Testis (tissue), 3 donors: ENCODE results near the gene TMPRSS11E. TPM values are rescaled to one million over a fixed set of nuclear protein-coding genes. Genes with fewer than 3 reads are reported as not detected.
"Not testable (repeated sequence)": the region's sequence is repeated elsewhere in the genome, so short reads cannot be mapped to it uniquely, and the experiment has no call there.

Experiments used
- DNase-seq: peaks from one replicate; pipeline ENCODE4 v3.0.0-alpha.2; 2019
- H3K27ac ChIP-seq, 2 donors: fragments of 200-600 bp; sonication (generic); one replicate each; pipeline ENCODE4 v1.5.1; 2019
- H3K27me3 ChIP-seq: fragments of 200-600 bp; sonication (generic); one replicate; pipeline ENCODE4 v1.5.1; 2019
- H3K36me3 ChIP-seq: fragments of 200-600 bp; sonication (generic); one replicate; pipeline ENCODE4 v1.5.1; 2017; ENCODE audit warnings: low read depth; ENCODE audit errors: missing control alignments
- H3K4me1 ChIP-seq: fragments of 200-600 bp; sonication (generic); one replicate; pipeline ENCODE4 v1.5.1; 2019
- H3K4me3 ChIP-seq, 2 donors: fragments of 200-600 bp; sonication (generic); one replicate each; pipeline ENCODE4 v1.5.1; 2017 to 2019
- H3K9me3 ChIP-seq: fragments of 200-600 bp; sonication (generic); one replicate; pipeline ENCODE4 v1.5.1; 2017
- POLR2A ChIP-seq: fragments of 450-650 bp; IDR thresholded peaks from one replicate; pipeline ENCODE4 v1.6.1; 2017; ENCODE audit warnings: antibody characterized with exemption, mild to moderate bottlenecking, moderate library complexity
- WGBS, 2 donors: methylation state at CpG; one replicate each; pipeline ENCODE4 v1.1.5; 2018; 5-methylcytosine and 5-hydroxymethylcytosine counted together
- intact Hi-C: fragments of 100-400 bp; cut with DNase I; formaldehyde crosslinking; loops from one replicate; pipeline ENCODE4 v1.15.1; 2023; ENCODE audit warnings: low total_unique reads
- polyA plus RNA-seq: library from polyadenylated mRNA; stranded (reverse); fragments of 350-450 nt; fragmentation: Illumina TruSeq; extraction: RNeasy Lipid Tissue Mini Kit (QIAGEN cat#74804); gene quantifications from one replicate; pipeline ENCODE4 v1.2.3, GENCODE V29; 2014; ENCODE audit warnings: low read depth, low replicate concordance; ENCODE audit not compliant: insufficient read depth
- total RNA-seq, 2 donors: library from RNA; depleted of rRNA; stranded (reverse); fragments of >200 nt; gene quantifications; one replicate each; pipeline ENCODE4 v1.2.3, GENCODE V29; 2016
- TF ChIP-seq, protein P1 (sequence below), 3 experiments: fragments of 450-650 bp in 2 of 3; fragments of 200-600 bp in 1 of 3; sonication (generic) in 1 of 3; IDR thresholded peaks; one replicate each; pipeline ENCODE4 v1.5.1; 2016 to 2019; ENCODE audit warnings: antibody characterized with exemption in 3 of 3, mild to moderate bottlenecking in 2 of 3, moderate library complexity in 1 of 3

Gene TMPRSS11E
- total and polyA plus RNA-seq, 3 donors from 2014 or later = 0.62 to 1.4 (median 0.71) TPM

DNA sequence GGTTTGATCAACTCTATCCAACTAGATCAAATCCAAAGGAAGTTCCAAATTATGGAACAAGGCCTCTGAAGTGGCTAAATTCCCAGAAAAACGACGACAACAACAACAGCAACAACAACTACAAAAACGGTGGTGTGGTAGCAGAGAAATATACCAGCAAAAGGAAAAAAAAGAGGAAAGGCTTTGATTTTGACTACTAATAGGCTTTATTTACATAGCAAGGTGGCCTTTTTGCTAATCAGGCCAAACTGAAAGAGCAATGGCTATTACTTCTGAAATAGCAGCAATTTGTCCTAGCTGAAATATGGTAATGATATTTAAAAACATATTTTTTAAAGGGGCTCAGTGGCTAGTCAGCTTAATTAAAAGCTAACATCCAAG lies 40.8 kb upstream of the TMPRSS11E start:
- Histone ChIP-seq H3K36me3 (no peaks in the 10 kb centered on the region), H3K9me3 (no peaks in the 10 kb centered on the region), H3K27ac (no peak overlapping the region), H3K4me1 (no peaks in the 10 kb centered on the region), H3K27me3 (no peaks in the 10 kb centered on the region), H3K4me3 (no peak overlapping the region)
- no peak for DNase-seq
- intact Hi-C loops = no loop called here
- no peak for TF ChIP-seq POLR2A
- TF ChIP-seq, protein P1, sequence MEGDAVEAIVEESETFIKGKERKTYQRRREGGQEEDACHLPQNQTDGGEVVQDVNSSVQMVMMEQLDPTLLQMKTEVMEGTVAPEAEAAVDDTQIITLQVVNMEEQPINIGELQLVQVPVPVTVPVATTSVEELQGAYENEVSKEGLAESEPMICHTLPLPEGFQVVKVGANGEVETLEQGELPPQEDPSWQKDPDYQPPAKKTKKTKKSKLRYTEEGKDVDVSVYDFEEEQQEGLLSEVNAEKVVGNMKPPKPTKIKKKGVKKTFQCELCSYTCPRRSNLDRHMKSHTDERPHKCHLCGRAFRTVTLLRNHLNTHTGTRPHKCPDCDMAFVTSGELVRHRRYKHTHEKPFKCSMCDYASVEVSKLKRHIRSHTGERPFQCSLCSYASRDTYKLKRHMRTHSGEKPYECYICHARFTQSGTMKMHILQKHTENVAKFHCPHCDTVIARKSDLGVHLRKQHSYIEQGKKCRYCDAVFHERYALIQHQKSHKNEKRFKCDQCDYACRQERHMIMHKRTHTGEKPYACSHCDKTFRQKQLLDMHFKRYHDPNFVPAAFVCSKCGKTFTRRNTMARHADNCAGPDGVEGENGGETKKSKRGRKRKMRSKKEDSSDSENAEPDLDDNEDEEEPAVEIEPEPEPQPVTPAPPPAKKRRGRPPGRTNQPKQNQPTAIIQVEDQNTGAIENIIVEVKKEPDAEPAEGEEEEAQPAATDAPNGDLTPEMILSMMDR (IDR thresholded peaks at IDR 0.05) = no peak
- 35 to 41% methylated on average over 3 of the region's 3 CpGs for WGBS, 2 donors

DNA sequence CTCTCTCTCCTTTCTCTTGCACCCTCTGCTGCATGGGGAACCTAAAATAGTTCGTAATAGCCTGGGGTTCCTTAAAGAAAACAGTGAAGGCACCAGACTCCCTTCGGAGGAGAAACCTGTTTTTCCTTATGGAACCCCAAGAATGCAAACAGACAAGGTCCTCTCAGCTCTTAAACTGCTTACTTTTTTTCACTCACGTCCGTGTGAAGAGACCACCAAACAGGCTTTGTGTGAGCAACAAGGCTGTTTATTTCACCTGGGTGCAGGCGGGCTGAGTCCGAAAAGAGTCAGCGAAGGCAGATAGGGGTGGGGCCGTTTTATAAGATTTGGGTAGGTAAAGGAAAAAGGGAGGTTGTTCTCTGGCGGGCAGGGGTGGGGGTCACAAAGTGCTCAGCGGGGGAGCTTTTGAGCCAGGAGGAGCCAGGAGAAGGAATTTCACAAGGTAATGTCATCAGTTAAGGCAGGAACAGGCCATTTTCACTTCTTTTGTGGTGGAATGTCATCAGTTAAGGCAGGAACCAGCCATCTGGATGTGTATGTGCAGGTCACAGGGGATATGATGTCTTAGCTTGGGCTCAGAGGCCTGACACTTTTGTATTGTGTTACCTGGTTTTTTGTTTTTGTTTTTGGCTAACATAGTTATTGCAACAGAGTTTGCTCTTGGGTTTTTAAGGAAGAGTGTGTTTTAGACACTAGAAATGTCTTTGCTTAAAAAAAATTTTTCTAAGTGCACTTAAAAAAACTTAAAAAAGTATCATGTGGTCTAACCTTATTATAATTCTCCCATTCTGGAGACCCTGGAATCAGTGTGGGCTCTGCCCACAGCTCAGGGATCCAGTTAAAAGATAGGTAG lies 40.0 kb upstream of the TMPRSS11E start:
- 57 to 58% methylated on average over 10 of the region's 10 CpGs for WGBS, 2 donors
- H3K4me3 ChIP-seq, H3K36me3 ChIP-seq: not testable (repeated sequence)

DNA sequence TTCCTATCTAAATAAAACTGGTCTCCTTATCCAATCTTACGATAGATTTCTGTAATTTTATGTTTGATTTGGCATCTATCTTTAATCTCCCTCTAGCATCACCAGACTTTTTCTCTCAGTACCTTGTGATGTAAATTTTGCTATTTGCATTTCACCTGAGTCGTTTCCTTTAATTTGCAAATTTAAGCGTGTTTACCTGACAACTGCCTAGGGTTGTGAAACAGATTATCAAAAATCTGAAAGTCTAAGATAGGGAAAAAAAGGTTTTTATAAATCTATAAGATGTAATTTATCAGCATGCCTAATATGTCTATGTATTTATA lies 39.4 kb upstream of the TMPRSS11E start:
- Histone ChIP-seq H3K27me3 (no peaks in the 10 kb centered on the region), H3K9me3 (no peaks in the 10 kb centered on the region), H3K27ac (no peak overlapping the region), H3K4me1 (no peaks in the 10 kb centered on the region), H3K4me3 (no peak overlapping the region), H3K36me3 (no peaks in the 10 kb centered on the region)
- intact Hi-C loops = no loop called here
- TF ChIP-seq, protein P1 (IDR thresholded peaks at IDR 0.05) = no peak
- no peak for TF ChIP-seq POLR2A
- 62 to 70% methylated on average over 3 of the region's 3 CpGs for WGBS, 2 donors
- DNase-seq = no peak

More for the DNA sequence above, 40.0 kb upstream of the TMPRSS11E start:
- H3K4me1 ChIP-seq, H3K27me3 ChIP-seq, H3K9me3 ChIP-seq, intact Hi-C loops, DNase-seq, H3K27ac ChIP-seq: not testable (repeated sequence)

DNA sequence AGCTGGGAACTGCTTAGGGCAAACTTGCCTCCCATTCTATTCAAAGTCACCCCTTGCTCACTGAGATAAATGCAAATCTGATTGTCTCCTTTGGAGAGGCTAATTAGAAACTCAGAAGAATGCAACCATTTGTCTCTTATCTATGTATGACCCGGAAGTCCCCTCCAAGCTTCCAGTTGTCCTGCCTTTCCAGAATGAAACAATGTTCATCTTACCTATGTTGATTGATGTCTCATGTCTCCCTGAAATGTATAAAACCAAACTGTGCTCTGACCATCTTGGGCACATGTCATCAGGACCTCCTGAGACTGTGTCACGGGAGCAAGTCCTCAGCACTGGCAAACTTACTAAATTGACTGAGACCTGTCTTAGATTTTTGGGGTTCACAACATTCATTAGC lies 37.1 kb upstream of the TMPRSS11E start:
- TF ChIP-seq, protein P1 (IDR thresholded peaks at IDR 0.05) = no peak
- no peak for TF ChIP-seq POLR2A
- no peak overlapping the region for H3K27ac ChIP-seq
- no peaks in the 10 kb centered on the region for H3K9me3 ChIP-seq
- no peak for DNase-seq
- WGBS, 2 donors = 42 to 65% methylated on average over 2 of the region's 2 CpGs
- intact Hi-C loops = no loop called here
- H3K4me3 ChIP-seq = no peak overlapping the region
- no peaks in the 10 kb centered on the region for H3K36me3 ChIP-seq
- H3K4me1 ChIP-seq = no peaks in the 10 kb centered on the region
- H3K27me3 ChIP-seq = no peaks in the 10 kb centered on the region

DNA sequence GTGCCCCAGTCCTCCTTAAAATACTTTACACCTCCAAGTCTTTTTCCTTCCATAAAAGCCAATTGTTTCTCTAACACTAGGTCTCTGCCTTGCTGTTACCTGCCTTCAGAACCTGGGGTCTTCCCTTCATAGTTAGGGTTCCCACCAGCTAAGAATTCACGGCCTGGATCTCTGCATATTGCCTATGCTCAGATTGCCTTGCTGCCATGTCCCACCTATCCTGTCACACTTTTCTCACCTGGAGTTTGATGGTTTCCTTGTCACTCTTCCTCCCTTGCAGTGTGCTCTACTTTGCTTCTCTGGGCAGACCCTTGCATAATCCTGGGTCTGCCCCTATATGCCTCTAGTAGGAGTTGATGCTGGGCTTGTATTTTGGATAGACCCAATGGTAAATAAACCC lies 36.6 kb upstream of the TMPRSS11E start:
- Histone ChIP-seq H3K9me3 (no peaks in the 10 kb centered on the region), H3K27ac (no peak overlapping the region), H3K27me3 (no peaks in the 10 kb centered on the region), H3K4me3 (no peak overlapping the region), H3K36me3 (no peaks in the 10 kb centered on the region), H3K4me1 (no peaks in the 10 kb centered on the region)
- no peak for TF ChIP-seq POLR2A
- TF ChIP-seq, protein P1 (IDR thresholded peaks at IDR 0.05) = no peak
- intact Hi-C loops = no loop called here
- WGBS, 2 donors = 94 to 96% methylated on average over 1 of the region's 1 CpG
- DNase-seq = no peak

DNA sequence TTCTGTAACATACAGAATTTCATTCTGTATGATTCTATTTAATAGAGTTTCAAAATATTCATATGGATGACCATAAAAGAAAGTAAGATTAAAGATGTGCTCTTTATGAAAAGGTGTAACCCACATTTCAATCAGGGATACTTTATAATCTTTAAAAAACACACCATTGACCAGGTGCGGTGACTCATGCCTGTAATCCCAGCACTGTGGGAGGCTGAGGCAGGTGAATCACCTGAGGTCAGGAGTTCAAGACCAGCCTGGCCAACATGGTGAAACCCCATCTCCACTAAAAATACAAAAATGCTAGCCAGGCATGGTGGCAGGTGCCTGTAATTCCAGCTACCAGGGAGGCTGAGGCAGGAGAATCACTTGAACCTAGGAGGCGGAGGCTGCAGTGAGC lies 35.2 kb upstream of the TMPRSS11E start:
- H3K27ac ChIP-seq, H3K4me1 ChIP-seq, H3K36me3 ChIP-seq, H3K4me3 ChIP-seq, H3K9me3 ChIP-seq, DNase-seq, intact Hi-C loops, H3K27me3 ChIP-seq: not testable (repeated sequence)
- 92 to 94% methylated on average over 2 of the region's 2 CpGs for WGBS, 2 donors
